Heart right ventricle (tissue), 16 donors: Measurements from ENCODE around the gene RPRD1A. TPM values are rescaled to one million over a fixed set of nuclear protein-coding genes. Genes with fewer than 3 reads are reported as not detected.

ENCODE experiments used
- ATAC-seq, 8 donors: fragments of 200-7000 bp; cut with Tn5 transposase; one replicate each; pipeline ENCODE4 v1.9.1; 2020; ENCODE audit warnings: mild to moderate bottlenecking in 8 of 8, moderate library complexity in 8 of 8, moderate number of reproducible peaks in 1 of 8
- DNase-seq, 2 donors: peaks; one replicate each; pipeline ENCODE4 v3.0.0-alpha.2; 2020
- H3K27ac ChIP-seq, 10 donors: fragments of 200-600 bp; sonication (generic) in 2 of 10; one replicate each; pipeline versions ENCODE4 v1.5.0 to v1.8.0; 2020 to 2022; ENCODE audit warnings: mild to moderate bottlenecking in 3 of 10
- H3K27me3 ChIP-seq, 7 donors: fragments of 200-600 bp; one replicate each; pipeline ENCODE4 v1.8.0; 2021 to 2022; ENCODE audit warnings: mild to moderate bottlenecking in 2 of 7
- H3K36me3 ChIP-seq, 9 donors: fragments of 200-600 bp; sonication (generic) in 1 of 9; one replicate each; pipeline versions ENCODE4 v1.5.0 to v1.8.0; 2020 to 2022; ENCODE audit warnings: mild to moderate bottlenecking in 2 of 9
- H3K4me1 ChIP-seq, 9 donors: fragments of 200-600 bp; sonication (generic) in 1 of 9; one replicate each; pipeline versions ENCODE4 v1.5.0 to v1.8.0; 2020 to 2022; ENCODE audit warnings: mild to moderate bottlenecking in 4 of 9
- H3K4me3 ChIP-seq, 10 donors: fragments of 200-600 bp; sonication (generic) in 2 of 10; one replicate each; pipeline versions ENCODE4 v1.5.0 to v1.8.0; 2020 to 2022; ENCODE audit warnings: mild to moderate bottlenecking in 7 of 10, moderate library complexity in 2 of 10
- H3K9me3 ChIP-seq, 11 donors: fragments of 200-600 bp in 10 of 11; sonication (generic) in 2 of 11; one replicate each; pipeline versions ENCODE4 v1.5.0 to v1.8.0; 2013 to 2022; ENCODE audit warnings: mild to moderate bottlenecking in 2 of 11, control low read depth in 1 of 11, moderate library complexity in 1 of 11
- WGBS, 2 donors: extraction: QIAGEN DNeasy Blood & Tissue Kit; methylation state at CpG; one replicate each; pipeline ENCODE4 v1.1.7; 2013; ENCODE audit warnings: inconsistent platforms in 1 of 2; 5-methylcytosine and 5-hydroxymethylcytosine counted together
- intact Hi-C, 10 donors: fragments of 100-400 bp; cut with DNase I; formaldehyde crosslinking; loops; one replicate each; pipeline versions ENCODE4 v1.11.1 to v1.14.2; 2022
- polyA plus RNA-seq, 2 donors: library from polyadenylated mRNA; stranded (reverse); fragments of 200-250 nt; gene quantifications; one replicate each; pipeline ENCODE4 v1.2.3, GENCODE V29; 2013
- total RNA-seq, 10 donors: library from RNA; stranded (reverse); fragmentation: NEBNext Ultra II Directional in 3 of 10; extraction: Animal tissue kit (Norgen Biotek cat#: 25700) in 3 of 10; gene quantifications; one replicate each; pipeline versions ENCODE4 v1.2.1 to v1.2.4, GENCODE V29; 2021 to 2023
- TF ChIP-seq, protein P1 (sequence below), 9 donors: fragments of 200-600 bp; sonication (generic) in 2 of 9; IDR thresholded peaks; one replicate each; pipeline versions ENCODE4 v1.5.0 to v1.8.0; 2021 to 2022; ENCODE audit warnings: antibody characterized with exemption in 9 of 9, mild to moderate bottlenecking in 5 of 9, moderate library complexity in 1 of 9
- donor health status: Arrhythmogenic right ventricular cardiomyopathy.
- donor health status: ischemic (EF 13 %, LVEDD 7.1; RV severe dilation, severe dysfunction).
- donor health status: healthy with polysubstance abuse.
- donor health status: DM: no; HTN: yes; CAD: no.
- donor health status: DM: no; HTN: no; CAD: no.
- donor health status: ischemic (EF 25% LVEDD 6.9; RV normal size, moderate dysfunction).
- donor health status: ischemic (EF 25% LVEDD 5.7; RV mildly dilated, moderate dysfunction).
- donor health status: healthy.
- donor health status: DM: yes; HTN: yes; CAD: no.
- donor health status: Ischemic cardiomyopathy.
- donor health status: ischemic (EF 35%, LVEDD 5.7; RV mildly dilated, moderate dysfunction).
- donor health status: nonischemic (EF 11% LVEDD 7.7; RV severe dilation, severe dysfunction).
- donor health status: DM: yes; HTN: yes; CAD: no.
- donor health status: PGD.
- donor health status: ischemic (EF 29% LVEDD 5.4; RV normal size, mild dysfunction).
- donor health status: nonischemic (EF 23%, LVEDD 6.1; RV moderate dilation, normal function).

Gene RPRD1A
- total and polyA plus RNA-seq, 12 donors, result 21.4 to 51.3 (median 47.2) TPM

DNA sequence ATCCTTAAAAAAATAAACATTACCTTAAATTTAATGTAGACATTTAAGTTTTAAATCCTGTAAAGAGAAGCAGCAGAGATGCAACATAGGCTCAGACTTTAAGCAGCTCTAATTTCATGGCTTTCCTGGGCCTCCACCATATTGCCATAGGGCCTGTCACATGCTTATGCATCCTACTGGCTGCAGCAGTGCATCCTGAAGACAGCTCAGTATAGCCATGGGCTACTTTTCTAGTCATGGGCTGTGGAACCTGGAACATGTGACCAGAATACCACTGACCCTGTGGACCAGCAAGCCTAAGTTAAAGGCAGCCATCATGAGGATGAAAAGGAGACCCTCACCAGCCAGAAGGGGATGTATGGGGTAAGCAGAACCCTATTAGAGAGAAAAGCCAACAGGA lies 84.2 kb downstream of the RPRD1A start:
- Histone ChIP-seq H3K27me3 (no peaks in the 10 kb centered on the region), H3K4me3 (no peak overlapping the region), H3K4me1 (no peaks in the 10 kb centered on the region), H3K9me3 (no peaks in the 10 kb centered on the region), H3K36me3 (peaks cover 0 to 61% (median 19%) of the 10 kb centered on the region in 9 donors), H3K27ac (no peak overlapping the region)
- intact Hi-C loops, result no loop called here
- TF ChIP-seq, protein P1, sequence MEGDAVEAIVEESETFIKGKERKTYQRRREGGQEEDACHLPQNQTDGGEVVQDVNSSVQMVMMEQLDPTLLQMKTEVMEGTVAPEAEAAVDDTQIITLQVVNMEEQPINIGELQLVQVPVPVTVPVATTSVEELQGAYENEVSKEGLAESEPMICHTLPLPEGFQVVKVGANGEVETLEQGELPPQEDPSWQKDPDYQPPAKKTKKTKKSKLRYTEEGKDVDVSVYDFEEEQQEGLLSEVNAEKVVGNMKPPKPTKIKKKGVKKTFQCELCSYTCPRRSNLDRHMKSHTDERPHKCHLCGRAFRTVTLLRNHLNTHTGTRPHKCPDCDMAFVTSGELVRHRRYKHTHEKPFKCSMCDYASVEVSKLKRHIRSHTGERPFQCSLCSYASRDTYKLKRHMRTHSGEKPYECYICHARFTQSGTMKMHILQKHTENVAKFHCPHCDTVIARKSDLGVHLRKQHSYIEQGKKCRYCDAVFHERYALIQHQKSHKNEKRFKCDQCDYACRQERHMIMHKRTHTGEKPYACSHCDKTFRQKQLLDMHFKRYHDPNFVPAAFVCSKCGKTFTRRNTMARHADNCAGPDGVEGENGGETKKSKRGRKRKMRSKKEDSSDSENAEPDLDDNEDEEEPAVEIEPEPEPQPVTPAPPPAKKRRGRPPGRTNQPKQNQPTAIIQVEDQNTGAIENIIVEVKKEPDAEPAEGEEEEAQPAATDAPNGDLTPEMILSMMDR (IDR thresholded peaks at IDR 0.05), result no peak
- no peak for DNase-seq
- ATAC-seq, result no peak

DNA sequence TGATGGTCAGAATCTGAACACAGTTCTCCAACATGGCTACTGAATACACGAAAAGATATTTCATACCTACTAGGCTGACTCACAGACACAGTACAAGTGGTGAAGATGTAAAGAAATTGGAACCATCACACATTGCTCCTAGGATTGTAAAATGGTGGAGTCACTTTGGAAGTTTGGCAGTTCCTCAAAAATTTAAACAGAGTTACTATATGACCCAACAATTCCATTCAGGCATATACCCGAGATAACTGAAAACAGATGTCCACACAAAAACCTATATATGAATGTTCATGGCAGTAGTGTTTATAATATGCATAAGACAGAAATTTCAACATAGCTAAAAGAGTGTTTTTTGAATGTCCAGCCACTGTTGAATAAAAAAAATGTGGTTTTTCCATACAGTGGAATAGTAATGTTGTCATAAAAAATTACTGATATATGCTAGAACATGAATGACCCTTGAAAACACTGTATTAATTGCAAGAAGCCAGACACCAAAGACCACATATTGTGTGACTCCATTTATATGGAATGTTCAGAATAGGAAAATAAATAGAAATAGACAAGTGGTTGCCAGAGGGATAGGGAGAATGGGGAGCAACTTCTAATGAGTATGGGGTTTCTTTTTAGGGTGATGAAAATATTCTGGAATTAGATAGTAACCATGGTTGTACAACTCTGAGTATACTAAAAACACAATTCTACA lies 84.8 kb downstream of the RPRD1A start:
- H3K4me3 ChIP-seq, result no peak overlapping the region
- no peaks in the 10 kb centered on the region for H3K27me3 ChIP-seq
- TF ChIP-seq, protein P1 (IDR thresholded peaks at IDR 0.05), result no peak
- ATAC-seq, result no peak
- H3K27ac ChIP-seq, result no peak overlapping the region
- H3K9me3 ChIP-seq, result no peaks in the 10 kb centered on the region
- H3K4me1 ChIP-seq, result no peaks in the 10 kb centered on the region
- DNase-seq, result no peak
- 84 to 91% methylated on average over 2 of the region's 2 CpGs for WGBS, 2 donors
- H3K36me3 ChIP-seq, result peaks cover 0 to 65% (median 24%) of the 10 kb centered on the region in 9 donors
- intact Hi-C loops, result no loop called here

DNA sequence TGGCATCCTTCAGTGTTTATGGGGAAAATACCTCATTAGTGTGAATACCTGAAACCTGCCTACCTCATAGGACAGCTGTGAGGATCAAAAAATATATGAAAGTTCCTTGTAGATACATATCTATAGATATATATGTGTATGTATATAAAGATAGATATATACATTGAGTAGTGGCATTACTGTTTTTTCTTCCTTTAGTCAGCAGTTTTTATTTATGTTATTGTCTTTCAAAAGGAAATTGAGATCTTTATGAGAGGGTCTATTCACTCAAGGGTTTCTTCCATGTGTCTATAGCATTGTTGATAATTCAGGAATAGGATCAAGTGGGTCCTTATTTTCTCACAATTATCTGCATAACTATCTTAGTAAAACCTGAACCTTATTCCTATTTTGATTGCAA lies 88.2 kb downstream of the RPRD1A start:
- intact Hi-C loops, result loop anchor here in 1 of 10 donors (10.0 kb wide), 1 partner anchor 86 kb away; the partner anchor contains the start of gene RPRD1A
- DNase-seq, result no peak
- H3K4me1 ChIP-seq, result peaks cover 0 to 6% (median 3%) of the 10 kb centered on the region in 9 donors

DNA sequence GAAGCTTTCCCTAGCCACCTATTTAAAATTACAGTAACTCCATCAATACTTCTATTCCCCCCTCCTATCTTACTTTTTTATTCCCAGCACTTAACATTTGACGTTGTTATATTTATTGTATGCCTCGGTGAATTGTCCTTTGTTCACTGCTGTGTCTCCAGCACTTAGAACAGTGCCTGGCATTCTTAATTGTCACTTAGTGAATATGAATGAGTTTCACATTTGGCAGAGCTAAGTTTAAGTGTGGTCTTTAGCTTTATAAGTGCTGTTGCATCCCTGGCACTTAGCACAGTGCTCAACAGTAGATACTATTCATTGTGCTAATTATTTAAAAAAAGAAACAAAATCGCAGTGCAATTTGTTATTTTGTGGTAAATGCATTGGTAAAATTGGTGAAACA lies 93.2 kb downstream of the RPRD1A start:
- peak overlapping the region in 1 of 10 donors; percentile 76 for H3K4me3 ChIP-seq
- WGBS, 2 donors, result 55 to 57% methylated on average over 3 of the region's 3 CpGs
- intact Hi-C loops, result loop anchor here in 1 of 10 donors (10.0 kb wide), 1 partner anchor 91 kb away; the partner anchor contains the start of gene RPRD1A

More for the DNA sequence above, 88.2 kb downstream of the RPRD1A start:
- ATAC-seq, result no peak
- H3K27me3 ChIP-seq, result no peaks in the 10 kb centered on the region
- no peak overlapping the region for H3K27ac ChIP-seq
- TF ChIP-seq, protein P1 (IDR thresholded peaks at IDR 0.05), result no peak
- no peak overlapping the region for H3K4me3 ChIP-seq
- H3K36me3 ChIP-seq, result peaks cover 0 to 89% (median 42%) of the 10 kb centered on the region in 9 donors
- H3K9me3 ChIP-seq, result no peaks in the 10 kb centered on the region

More for the DNA sequence above, 93.2 kb downstream of the RPRD1A start:
- Histone ChIP-seq H3K36me3 (peaks cover 0 to 56% (median 35%) of the 10 kb centered on the region in 9 donors), H3K4me1 (peaks cover 0 to 36% (median 21%) of the 10 kb centered on the region in 9 donors), H3K27ac (no peak overlapping the region), H3K9me3 (no peaks in the 10 kb centered on the region), H3K27me3 (no peaks in the 10 kb centered on the region)
- DNase-seq, result no peak
- TF ChIP-seq, protein P1 (IDR thresholded peaks at IDR 0.05), result no peak
- ATAC-seq, result no peak
